GM04503 (cell line): ENCODE data around the gene BOLL.
A peak's percentile ranks its signal among the peaks of the same experiment; 100 is the strongest.
"Not testable (repeated sequence)": the region's sequence is repeated elsewhere in the genome, so short reads cannot be mapped to it uniquely, and the experiment has no call there.

Source experiments
- DNase-seq: peaks from one replicate; pipeline ENCODE4 v3.0.0-alpha.2; 2012; ENCODE audit warnings: low read depth

The BOLL gene

DNA sequence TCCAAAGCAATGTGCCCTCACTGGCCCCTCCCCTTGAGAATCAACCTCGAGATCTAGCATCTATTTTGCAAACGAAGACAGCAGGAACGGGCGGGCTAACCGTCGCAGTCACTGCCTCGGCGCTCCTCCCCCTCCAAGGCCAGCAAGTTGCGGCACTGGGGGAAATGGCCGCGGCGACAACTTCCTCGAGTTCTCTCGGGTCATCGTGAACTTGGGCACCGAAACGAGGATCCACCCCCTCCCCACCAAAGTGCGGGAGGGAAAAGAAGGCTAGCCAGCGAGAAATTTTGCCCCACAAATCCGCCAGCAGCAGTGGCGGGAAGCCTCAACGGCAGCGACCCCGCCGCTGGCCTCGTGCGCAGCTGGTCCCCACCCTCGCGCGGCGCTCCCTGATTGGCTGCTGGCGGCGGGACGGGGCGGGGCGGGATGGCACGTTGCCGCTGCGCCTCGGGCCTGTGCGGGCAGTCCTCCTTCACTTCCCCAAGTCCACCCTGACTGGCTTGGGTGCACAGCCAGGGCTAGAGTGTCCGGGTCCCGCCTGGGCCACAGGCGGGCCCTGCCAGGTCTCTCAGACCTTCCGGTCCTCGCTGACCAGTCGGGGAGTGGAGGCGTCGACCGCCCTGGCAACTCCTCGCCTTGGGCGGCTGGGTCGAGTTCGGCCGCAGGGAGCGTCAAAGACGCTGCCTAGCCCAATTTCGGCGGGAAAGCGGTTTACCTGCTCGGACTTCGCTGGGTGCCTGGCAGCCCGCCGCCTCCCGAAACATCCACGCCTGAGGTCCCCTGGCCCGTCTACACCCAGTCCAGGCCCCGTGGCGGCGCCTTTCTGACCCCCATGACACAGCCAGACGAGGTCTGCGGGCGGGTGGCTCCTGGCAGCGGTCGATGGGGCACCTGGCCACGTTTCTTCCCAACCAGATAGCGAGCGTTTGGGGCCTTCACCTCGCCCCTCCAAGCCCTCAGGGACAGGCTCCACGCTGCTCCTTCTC is at the start of gene BOLL:
TSS of gene BOLL (minus strand) at position 364 of the 986 bp plus-strand sequence. CDS start 3,469 bp downstream, outside the sequence.
- DNase-seq: no peak

- not testable (repeated sequence) for DNase-seq
Measured at GRCh38 chr2:197834771-197835170, 49.7 kb upstream of the BOLL start.

GRCh38 chr2:197828464-197829135 is 43.5 kb upstream of the BOLL start:
- no peak for DNase-seq

DNA sequence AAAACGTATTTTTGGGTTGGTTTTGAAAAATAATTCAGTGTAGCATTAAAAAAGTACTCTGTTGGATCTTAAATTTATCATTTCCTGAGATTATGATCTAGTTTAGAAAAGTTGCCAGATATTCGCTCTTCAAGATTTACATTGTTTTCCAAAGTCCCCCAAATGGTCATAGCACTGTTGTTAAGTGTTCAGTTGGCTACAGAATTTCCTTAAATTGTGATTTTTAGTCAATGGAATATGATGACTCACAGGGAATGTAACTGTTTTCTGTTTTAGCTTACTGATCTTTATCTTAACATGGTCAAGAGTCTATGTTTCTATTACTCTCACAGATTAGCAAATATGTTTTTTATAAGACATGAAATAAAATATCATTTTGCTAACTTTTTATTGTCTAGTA is 42.5 kb upstream of the BOLL start:
- DNase-seq: no peak

DNA sequence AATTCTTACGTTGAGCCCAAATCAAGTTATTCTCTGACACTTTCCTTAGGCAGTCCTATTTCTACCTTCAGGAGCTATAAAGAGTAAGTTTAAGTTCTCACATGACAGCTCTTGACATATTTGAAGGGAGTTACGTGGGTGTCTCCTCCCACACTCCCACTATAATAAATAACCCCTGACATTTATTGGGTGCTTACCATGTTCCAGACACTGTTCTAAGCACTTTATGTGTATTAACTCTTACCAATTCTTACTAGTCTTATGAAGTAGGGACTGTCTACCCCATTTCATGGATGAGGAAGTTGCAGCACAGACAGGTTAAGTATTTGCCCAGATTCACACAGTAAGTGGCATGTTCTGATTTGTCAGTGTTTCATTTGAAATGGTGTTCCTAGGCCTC is 37.2 kb upstream of the BOLL start:
- DNase-seq: no peak

GRCh38 chr2:197821550-197822289 is 36.6 kb upstream of the BOLL start:
- DNase-seq: no peak

DNA sequence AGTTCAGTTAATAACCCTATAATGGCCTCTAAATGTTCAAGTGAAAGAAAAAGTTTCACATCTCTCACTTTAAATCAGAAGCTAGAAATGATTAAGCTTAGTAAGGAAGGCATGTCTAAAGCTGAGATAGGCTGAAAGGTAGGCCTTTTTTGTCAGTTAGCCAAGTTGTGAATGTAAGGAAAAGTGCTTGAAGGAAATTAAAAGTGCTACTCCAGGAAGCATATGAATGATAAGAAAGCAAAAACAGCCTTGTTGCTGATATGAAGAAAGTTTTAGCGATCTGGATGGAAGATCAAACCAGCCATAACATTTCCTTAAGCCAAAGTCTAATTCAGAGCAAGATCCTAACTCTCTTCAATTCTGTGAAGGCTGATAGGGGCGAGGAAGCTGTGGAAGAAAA is 29.4 kb upstream of the BOLL start:
- no peak for DNase-seq

DNA sequence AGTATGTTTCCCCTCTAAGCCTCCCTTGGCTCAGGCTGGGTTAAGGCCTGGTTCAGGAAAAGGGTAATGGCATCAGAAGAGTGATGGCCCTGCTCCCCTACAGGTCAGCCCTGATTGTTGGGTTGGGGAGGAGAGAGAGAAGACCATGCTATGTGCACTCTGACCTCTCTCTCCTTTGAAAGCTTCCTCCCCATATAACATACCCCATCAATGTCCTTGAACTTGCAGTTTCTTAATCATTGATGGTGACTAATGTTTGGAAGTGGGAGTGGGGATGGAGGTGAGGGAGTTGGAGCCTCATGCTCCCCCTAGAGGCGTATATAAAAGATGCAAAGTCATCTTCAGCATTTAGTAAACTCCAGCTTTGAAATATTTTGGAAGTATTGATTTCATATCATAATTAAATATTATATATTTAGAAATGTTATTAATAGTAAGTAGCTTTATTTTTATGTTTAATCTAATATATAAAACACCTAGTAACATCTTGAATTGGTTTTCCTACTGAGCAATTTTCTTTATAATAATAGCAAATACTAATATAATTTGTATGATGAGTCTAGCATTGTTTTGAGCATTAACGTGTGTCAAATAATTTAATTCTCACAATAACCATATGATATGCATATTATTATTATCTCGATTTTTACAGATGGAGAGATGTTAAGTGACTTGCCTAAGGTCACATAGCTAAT is 28.1 kb upstream of the BOLL start:
- no peak for DNase-seq

DNA sequence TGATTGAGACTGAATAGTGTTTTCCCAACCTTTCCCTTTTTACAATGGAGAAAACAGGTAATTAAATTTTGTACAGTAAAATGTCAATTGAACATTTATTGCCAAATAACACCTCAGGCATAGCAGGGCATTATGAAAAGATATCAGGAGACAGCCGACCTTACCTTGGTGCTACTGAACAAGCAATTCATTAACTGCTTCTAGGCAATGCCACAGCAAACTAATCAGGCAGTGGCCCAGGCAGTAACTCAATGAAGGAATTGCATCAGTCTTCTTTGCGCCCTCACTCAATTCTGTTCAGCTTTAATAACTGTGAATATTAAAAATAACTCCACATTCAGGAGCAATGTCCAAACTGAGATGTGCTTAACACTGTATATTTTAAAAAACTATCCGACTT is 25.4 kb upstream of the BOLL start:
- no peak for DNase-seq

- no peak for DNase-seq
Measured at GRCh38 chr2:197810016-197810415, 24.9 kb upstream of the BOLL start.

DNA sequence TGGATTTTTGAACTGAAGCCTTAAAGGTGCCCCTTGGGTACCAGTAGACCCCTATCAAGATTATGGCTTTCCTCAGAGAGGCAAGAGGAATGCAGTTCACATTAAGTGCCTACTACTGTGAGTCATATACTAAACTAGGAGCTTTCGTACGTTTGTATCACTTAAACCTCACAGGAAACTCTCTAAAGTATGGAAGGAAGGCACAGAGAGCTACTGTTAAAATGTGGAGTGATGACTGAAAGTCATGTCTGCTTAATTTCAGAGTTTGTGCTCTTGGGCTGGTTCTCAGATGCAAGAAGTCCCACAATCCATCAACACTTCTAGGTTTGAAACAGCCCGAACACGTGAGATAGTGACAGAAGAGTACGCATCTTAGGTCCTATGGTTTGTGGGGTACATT is 23.9 kb upstream of the BOLL start:
- DNase-seq: no peak

GRCh38 chr2:197805715-197806633 is 20.9 kb upstream of the BOLL start:
- no peak for DNase-seq

DNA sequence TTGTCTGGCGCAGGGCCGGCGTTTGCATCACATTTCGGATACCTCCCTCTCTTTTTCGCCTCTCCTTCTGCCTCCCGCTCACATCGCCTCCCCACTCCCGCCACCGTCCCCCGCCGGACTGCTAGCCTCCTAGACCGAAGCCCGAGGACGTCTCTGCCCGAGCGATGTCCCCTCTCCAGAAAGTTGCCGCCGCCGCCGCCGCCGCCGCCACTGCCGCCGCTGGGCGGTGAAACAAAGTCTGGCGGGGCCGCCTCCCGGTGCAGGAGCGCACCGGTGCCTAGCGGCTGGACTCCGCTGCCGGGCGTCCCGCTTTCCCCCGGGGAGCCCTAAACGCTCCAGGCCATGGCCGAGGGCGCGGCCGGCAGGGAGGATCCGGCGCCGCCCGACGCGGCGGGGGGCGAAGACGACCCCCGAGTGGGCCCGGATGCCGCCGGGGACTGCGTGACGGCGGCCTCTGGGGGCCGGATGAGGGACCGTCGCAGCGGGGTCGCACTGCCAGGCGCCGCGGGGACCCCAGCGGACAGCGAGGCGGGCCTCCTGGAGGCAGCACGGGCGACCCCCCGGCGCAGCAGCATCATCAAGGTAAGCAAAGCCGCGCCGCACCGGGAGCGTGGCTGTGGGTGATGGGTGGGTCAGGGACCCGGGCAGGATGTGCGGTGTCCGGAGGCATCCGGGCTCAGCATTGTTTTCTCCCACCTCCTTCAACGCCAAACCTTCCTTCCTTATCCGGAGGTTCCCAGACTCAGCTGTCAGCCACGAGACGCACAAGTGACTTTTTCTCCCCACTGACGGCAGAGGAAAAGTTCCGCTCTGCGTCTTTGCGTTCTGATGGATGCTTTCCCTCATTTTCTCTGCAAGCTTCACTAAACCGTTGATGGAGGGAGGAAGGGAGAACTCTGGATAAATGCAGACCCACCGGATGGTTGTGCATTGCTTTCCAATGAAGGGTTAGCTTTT is 19.9 kb upstream of the BOLL start:
- DNase-seq: no peak

GRCh38 chr2:197804049-197804757 is 19.1 kb upstream of the BOLL start, which contains the start of gene PLCL1:
Gene PLCL1, plus strand, starts transcription at chr2:197804593.
- peak; percentile 53 for DNase-seq

DNA sequence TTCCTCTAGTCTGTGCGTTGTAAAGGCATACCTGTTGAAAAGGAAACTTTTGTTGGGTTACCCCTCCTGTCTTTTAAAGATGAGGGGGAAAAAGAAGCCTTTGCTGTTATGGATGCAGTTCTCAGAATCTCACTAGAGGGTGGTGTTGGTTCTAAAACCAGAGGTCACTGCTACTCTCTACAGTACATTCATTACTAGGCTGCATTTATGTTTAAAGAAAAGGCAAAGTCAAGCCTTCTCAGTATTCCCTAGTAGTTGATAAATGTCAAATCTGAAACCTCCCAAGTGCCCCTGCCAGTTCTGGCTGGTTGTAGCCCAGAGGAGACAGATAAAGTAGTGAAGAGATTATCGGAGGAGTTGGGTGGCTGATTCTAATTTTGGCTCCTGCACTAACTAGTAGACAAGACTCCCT is 17.9 kb upstream of the BOLL start:
- no peak for DNase-seq

GRCh38 chr2:197801033-197801432 is 15.9 kb upstream of the BOLL start:
- DNase-seq: no peak

GRCh38 chr2:197800091-197800490 is 15.0 kb upstream of the BOLL start:
- no peak for DNase-seq

DNA sequence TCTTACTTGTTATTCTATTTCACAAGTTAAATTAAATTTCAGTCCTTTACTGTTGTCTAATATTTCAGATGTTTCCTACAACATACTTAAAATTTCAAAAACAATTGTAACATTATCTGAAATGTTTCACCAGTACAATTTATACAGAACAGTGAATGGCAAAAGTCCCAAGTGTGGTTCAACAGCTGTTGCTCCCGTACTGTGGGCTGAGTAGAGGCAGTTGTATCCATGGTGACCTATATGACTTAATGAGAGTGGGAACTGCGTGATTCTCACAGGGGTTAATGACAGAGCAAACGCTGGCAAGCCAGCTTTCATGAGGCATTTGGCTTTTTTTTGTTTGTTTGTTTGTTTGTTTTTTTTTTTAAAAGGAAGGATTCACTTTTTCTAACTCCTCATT is 13.9 kb upstream of the BOLL start:
- no peak for DNase-seq

- no peak for DNase-seq
Measured at GRCh38 chr2:197798187-197798586, 13.1 kb upstream of the BOLL start.
